ENCODE data around the gene PHF12.

The PHF12 gene

GRCh38 chr17:28892024-28892423 is 59.3 kb downstream of the PHF12 start:
- no peak overlapping the region for H3K27ac ChIP-seq
- TF ChIP-seq CTCF (IDR thresholded peaks at IDR 0.05): no peak
- no peak overlapping the region for H3K4me3 ChIP-seq
- no peak for DNase-seq (ENCODE audit: low spot score)

- no peak for DNase-seq (ENCODE audit: low spot score)
- TF ChIP-seq CTCF (IDR thresholded peaks at IDR 0.05): no peak
- Histone ChIP-seq H3K4me3 (no peak overlapping the region), H3K27ac (peak overlapping the region in 1 of 2 donors; percentile 21)
These were observed 60.1 kb downstream of the PHF12 start for GRCh38 chr17:28891201-28891600.

- TF ChIP-seq CTCF (IDR thresholded peaks at IDR 0.05): no peak
- H3K4me3 ChIP-seq: no peak overlapping the region
- no peak for DNase-seq (ENCODE audit: low spot score)
- peak overlapping the region in 1 of 2 donors; percentile 41 for H3K27ac ChIP-seq
These were observed 61.3 kb downstream of the PHF12 start for GRCh38 chr17:28889996-28890395.

GRCh38 chr17:28888832-28889231 is 62.5 kb downstream of the PHF12 start:
- Histone ChIP-seq H3K4me3 (no peak overlapping the region), H3K27ac (no peak overlapping the region)
- no peak for DNase-seq (ENCODE audit: low spot score)
- TF ChIP-seq CTCF (IDR thresholded peaks at IDR 0.05): no peak

GRCh38 chr17:28887871-28888471 is 63.3 kb downstream of the PHF12 start:
- DNase-seq (ENCODE audit: low spot score): no peak
- H3K27ac ChIP-seq: no peak overlapping the region
- TF ChIP-seq CTCF (IDR thresholded peaks at IDR 0.05): no peak
- no peak overlapping the region for H3K4me3 ChIP-seq

- H3K27ac ChIP-seq: no peak overlapping the region
- H3K4me3 ChIP-seq: no peak overlapping the region
- no peak for DNase-seq (ENCODE audit: low spot score)
- no peak for TF ChIP-seq CTCF (IDR thresholded peaks at IDR 0.05)
These were observed 65.4 kb downstream of the PHF12 start for GRCh38 chr17:28885951-28886350.

GRCh38 chr17:28885363-28885762 is 66.0 kb downstream of the PHF12 start:
- no peak for DNase-seq (ENCODE audit: low spot score)
- Histone ChIP-seq H3K27ac (no peak overlapping the region), H3K4me3 (no peak overlapping the region)
- TF ChIP-seq CTCF (IDR thresholded peaks at IDR 0.05): no peak

Data from coronary artery (tissue), 2 donors.